HepG2 (cell line): ENCODE results near the gene PRKG1. TPM values are rescaled to one million over a fixed set of nuclear protein-coding genes. Genes with fewer than 3 reads are reported as not detected.

ENCODE experiments used
- ATAC-seq: fragments of 200-7000 bp; cut with Tn5 transposase; 3 replicates; pipeline ENCODE4 v1.9.1; 2020; ENCODE audit warnings: mild to moderate bottlenecking, moderate library complexity
- BruUV-seq: library from RNA; stranded (reverse); fragments of 400-500 nt; replicated peaks from 2 replicates; lab custom pipeline; 2021; lab: Mats Ljungman, UMichigan
- CTCF ChIA-PET: fragments of 300-600 bp; formaldehyde crosslinking; extraction: SDS; loops from one replicate; lab custom pipeline; 2021; ENCODE audit warnings: low total read pairs, inconsistent platforms, low intra/inter-chr PET ratio; lab: Yijun Ruan, JAX
- POLR2A ChIA-PET: fragments of 350-600 bp; sonication (Branson Sonifier 250); formaldehyde crosslinking; loops from one replicate; lab custom pipeline; 2020; ENCODE audit warnings: antibody characterized with exemption, inconsistent platforms; lab: Yijun Ruan, JAX
- DNase-seq: peaks from one replicate; pipeline ENCODE4 v3.0.0-alpha.2; 2015; ENCODE audit warnings: low spot score
- FAIRE-seq: peaks from 3 replicates; lab custom pipeline; 2011; peaks lifted over from hg19 to GRCh38; lab: Jason Lieb, UNC
- H2AFZ ChIP-seq: one replicate; pipeline ENCODE4 v1.6.1; 2011; ENCODE audit warnings: low read length, inconsistent platforms
- H3K27ac ChIP-seq: fragments of 300-600 bp; 3 replicates; pipeline ENCODE4 v1.8.0; 2011; ENCODE audit warnings: mixed run types, mild to moderate bottlenecking, mixed read lengths, low read length, inconsistent platforms; ENCODE audit not compliant: insufficient read depth; ENCODE audit errors: extremely low read length
- H3K27me3 ChIP-seq, 2 experiments: fragments of 200-600 bp in 1 of 2; 2 replicates in 1 of 2; 3 replicates in 1 of 2; pipeline versions ENCODE4 v1.6.0 to v1.8.0; 2011; ENCODE audit warnings: low read length in 2 of 2, mild to moderate bottlenecking in 2 of 2, moderate library complexity in 2 of 2, inconsistent platforms in 1 of 2; ENCODE audit not compliant: insufficient read depth in 2 of 2, control insufficient read depth in 1 of 2
- H3K36me3 ChIP-seq, 2 experiments: fragments of 200-600 bp in 1 of 2; replicated peaks in 1 of 2; 2 replicates in 1 of 2; 3 replicates in 1 of 2; pipeline versions ENCODE4 v1.5.1 to v1.8.0; 2011; ENCODE audit warnings: low read length in 2 of 2, inconsistent platforms in 1 of 2; ENCODE audit not compliant: insufficient read depth in 2 of 2, control insufficient read depth in 1 of 2
- H3K4me1 ChIP-seq: 2 replicates; pipeline ENCODE4 v1.5.1; 2012; ENCODE audit warnings: low read length, inconsistent platforms; ENCODE audit not compliant: insufficient read depth
- H3K4me2 ChIP-seq: 2 replicates; pipeline ENCODE4 v1.6.0; 2011; ENCODE audit warnings: low read depth, low read length, inconsistent platforms
- H3K4me3 ChIP-seq, 3 experiments: fragments of 200-600 bp in 1 of 3; sonication (generic), shearing (Covaris generic) in 1 of 3; replicated peaks in 1 of 3; 2 replicates each; pipeline ENCODE4 v1.5.1; 2011 to 2016; ENCODE audit warnings: low read length in 3 of 3, inconsistent platforms in 2 of 3, low read depth in 2 of 3, mild to moderate bottlenecking in 2 of 3, control low read depth in 1 of 3, mixed read lengths in 1 of 3; ENCODE audit not compliant: insufficient read depth in 1 of 3
- H3K79me2 ChIP-seq: one replicate; pipeline ENCODE4 v1.6.1; 2011; ENCODE audit warnings: low read length, inconsistent platforms; ENCODE audit not compliant: insufficient read depth
- H3K9ac ChIP-seq: 2 replicates; pipeline ENCODE4 v1.6.0; 2011; ENCODE audit warnings: mild to moderate bottlenecking, low read depth, low read length, inconsistent platforms; ENCODE audit not compliant: insufficient read depth
- H3K9me3 ChIP-seq: 2 replicates; pipeline ENCODE4 v1.5.1; 2012; ENCODE audit warnings: mild to moderate bottlenecking, low read length
- H4K20me1 ChIP-seq: 2 replicates; pipeline ENCODE4 v1.6.0; 2011; ENCODE audit warnings: inconsistent platforms, mild to moderate bottlenecking, low read length, moderate library complexity; ENCODE audit not compliant: insufficient read depth
- FOSL1 ChIP-seq: sonication (generic); formaldehyde crosslinking; IDR thresholded peaks from 2 replicates; pipeline ENCODE4 v1.9.0; 2021; ENCODE audit warnings: missing genetic modification reagents, borderline replicate concordance
- HNRNPH1 ChIP-seq: fragments of 200-400 bp; formaldehyde crosslinking; optimal IDR thresholded peaks from 2 replicates; pipeline ENCODE3; 2017; ENCODE audit warnings: mild to moderate bottlenecking, low read depth, low read length
- KDM1A ChIP-seq: IDR thresholded peaks from 2 replicates; pipeline ENCODE4 v1.6.1; 2016; ENCODE audit warnings: missing compliant biosample characterization
- ZNF550 ChIP-seq: sonication (generic); formaldehyde crosslinking; IDR thresholded peaks from 2 replicates; pipeline ENCODE4 v1.4.0; 2020; ENCODE audit warnings: mild to moderate bottlenecking, missing genetic modification reagents, borderline replicate concordance
- ZNF580 ChIP-seq: IDR thresholded peaks from 2 replicates; pipeline ENCODE4 v1.6.1; 2016; ENCODE audit warnings: low read depth, borderline replicate concordance
- ZNF616 ChIP-seq: sonication (generic); formaldehyde crosslinking; IDR thresholded peaks from 2 replicates; pipeline ENCODE4 v1.5.0; 2020; ENCODE audit warnings: low read depth, mild to moderate bottlenecking, missing genetic modification reagents
- ZNF746 ChIP-seq: sonication (generic); formaldehyde crosslinking; IDR thresholded peaks from 2 replicates; pipeline ENCODE4 v1.8.0; 2022; ENCODE audit warnings: mild to moderate bottlenecking, missing genetic modification reagents
- ZNF773 ChIP-seq: sonication (generic); formaldehyde crosslinking; IDR thresholded peaks from 2 replicates; pipeline ENCODE4 v1.4.0; 2020; ENCODE audit warnings: missing genetic modification reagents, borderline replicate concordance
- WGBS: methylation state at CpG from one replicate; pipeline ENCODE4 v1.1.6; 2017; ENCODE audit warnings: low lambda C conversion rate; 5-methylcytosine and 5-hydroxymethylcytosine counted together
- in situ Hi-C: cut with HindIII; loops from 2 replicates; pipeline ENCODE4 v1.10.0; 2017; ENCODE audit warnings: low pct_unique_long_range_greater_than_20kb; ENCODE audit not compliant: extremely low pct_ligation_motif_present
- intact Hi-C: fragments of 100-400 bp; cut with micrococcal nuclease; formaldehyde crosslinking; loops from one replicate; pipeline ENCODE4 v1.10.0; 2022; ENCODE audit not compliant: unreplicated experiment
- polyA plus RNA-seq, 8 experiments: library from polyadenylated mRNA; depleted of rRNA in 3 of 8; stranded (reverse) in 7 of 8; unstranded in 1 of 8; fragments of >200 nt; fragmentation: Illumina TruSeq in 4 of 8; extraction: Trizol in 4 of 8; gene quantifications; 2 replicates each; pipeline versions ENCODE4 v1.2.1 to v1.2.3, GENCODE V29; 2011 to 2016; ENCODE audit warnings: low read depth in 4 of 8, missing spikeins in 1 of 8, mixed read lengths in 1 of 8; ENCODE audit not compliant: insufficient read depth in 1 of 8
- total RNA-seq, 5 experiments: library from RNA; depleted of rRNA; stranded (reverse); fragments of >200 nt; fragmentation: Illumina TruSeq; extraction: Trizol; gene quantifications; 2 replicates each; pipeline ENCODE4 v1.2.3, GENCODE V29; 2016; ENCODE audit warnings: low read depth in 1 of 5
- TF ChIP-seq, protein P1 (sequence below): sonication (generic); formaldehyde crosslinking; IDR thresholded peaks from 2 replicates; pipeline ENCODE4 v1.4.0; 2020; ENCODE audit warnings: missing genetic modification reagents
- TF ChIP-seq, protein P2 (sequence below), 2 experiments: sonication (generic) in 1 of 2; formaldehyde crosslinking in 1 of 2; IDR thresholded peaks; 2 replicates each; pipeline versions ENCODE4 v1.4.0 to v1.6.1; 2016 to 2020; ENCODE audit warnings: borderline replicate concordance in 1 of 2, low read depth in 1 of 2, mild to moderate bottlenecking in 1 of 2, missing genetic modification reagents in 1 of 2

The PRKG1 gene
- total and polyA plus RNA-seq, 2 of the 13 experiments (the other 11 are each of a cell fraction or from before 2014, with no cell fraction given): 0.01 TPM; not detected in 1

- Histone ChIP-seq H4K20me1 (no peaks in the 10 kb centered on the region), H3K4me2 (no peak overlapping the region), H3K79me2 (no peaks in the 10 kb centered on the region), H3K4me3 (no peak overlapping the region), H3K36me3 (no peaks in the 10 kb centered on the region), H3K27ac (no peak overlapping the region), H3K4me1 (no peaks in the 10 kb centered on the region), H3K27me3 (no peaks in the 10 kb centered on the region; a peak in 1 of 5 replicates), H2AFZ (no peak overlapping the region), H3K9ac (no peak overlapping the region), H3K9me3 (no peaks in the 10 kb centered on the region)
- WGBS: 27% methylated on average over 7 of the region's 7 CpGs
- no TSS peak for BruUV-seq
- ATAC-seq (no peak), DNase-seq (no peak), FAIRE-seq (no peak)
- in situ Hi-C loops: no loop called here
- TF ChIP-seq ZNF616 (no peak), FOSL1 (CRISPR knock-in tag) (no peak), HNRNPH1 (no peak), ZNF746 (no peak), KDM1A (CRISPR knock-in tag) (no peak), ZNF550 (CRISPR knock-in tag) (no peak), ZNF580 (CRISPR knock-in tag) (no peak), ZNF773 (no peak)
- TF ChIP-seq, protein P1, sequence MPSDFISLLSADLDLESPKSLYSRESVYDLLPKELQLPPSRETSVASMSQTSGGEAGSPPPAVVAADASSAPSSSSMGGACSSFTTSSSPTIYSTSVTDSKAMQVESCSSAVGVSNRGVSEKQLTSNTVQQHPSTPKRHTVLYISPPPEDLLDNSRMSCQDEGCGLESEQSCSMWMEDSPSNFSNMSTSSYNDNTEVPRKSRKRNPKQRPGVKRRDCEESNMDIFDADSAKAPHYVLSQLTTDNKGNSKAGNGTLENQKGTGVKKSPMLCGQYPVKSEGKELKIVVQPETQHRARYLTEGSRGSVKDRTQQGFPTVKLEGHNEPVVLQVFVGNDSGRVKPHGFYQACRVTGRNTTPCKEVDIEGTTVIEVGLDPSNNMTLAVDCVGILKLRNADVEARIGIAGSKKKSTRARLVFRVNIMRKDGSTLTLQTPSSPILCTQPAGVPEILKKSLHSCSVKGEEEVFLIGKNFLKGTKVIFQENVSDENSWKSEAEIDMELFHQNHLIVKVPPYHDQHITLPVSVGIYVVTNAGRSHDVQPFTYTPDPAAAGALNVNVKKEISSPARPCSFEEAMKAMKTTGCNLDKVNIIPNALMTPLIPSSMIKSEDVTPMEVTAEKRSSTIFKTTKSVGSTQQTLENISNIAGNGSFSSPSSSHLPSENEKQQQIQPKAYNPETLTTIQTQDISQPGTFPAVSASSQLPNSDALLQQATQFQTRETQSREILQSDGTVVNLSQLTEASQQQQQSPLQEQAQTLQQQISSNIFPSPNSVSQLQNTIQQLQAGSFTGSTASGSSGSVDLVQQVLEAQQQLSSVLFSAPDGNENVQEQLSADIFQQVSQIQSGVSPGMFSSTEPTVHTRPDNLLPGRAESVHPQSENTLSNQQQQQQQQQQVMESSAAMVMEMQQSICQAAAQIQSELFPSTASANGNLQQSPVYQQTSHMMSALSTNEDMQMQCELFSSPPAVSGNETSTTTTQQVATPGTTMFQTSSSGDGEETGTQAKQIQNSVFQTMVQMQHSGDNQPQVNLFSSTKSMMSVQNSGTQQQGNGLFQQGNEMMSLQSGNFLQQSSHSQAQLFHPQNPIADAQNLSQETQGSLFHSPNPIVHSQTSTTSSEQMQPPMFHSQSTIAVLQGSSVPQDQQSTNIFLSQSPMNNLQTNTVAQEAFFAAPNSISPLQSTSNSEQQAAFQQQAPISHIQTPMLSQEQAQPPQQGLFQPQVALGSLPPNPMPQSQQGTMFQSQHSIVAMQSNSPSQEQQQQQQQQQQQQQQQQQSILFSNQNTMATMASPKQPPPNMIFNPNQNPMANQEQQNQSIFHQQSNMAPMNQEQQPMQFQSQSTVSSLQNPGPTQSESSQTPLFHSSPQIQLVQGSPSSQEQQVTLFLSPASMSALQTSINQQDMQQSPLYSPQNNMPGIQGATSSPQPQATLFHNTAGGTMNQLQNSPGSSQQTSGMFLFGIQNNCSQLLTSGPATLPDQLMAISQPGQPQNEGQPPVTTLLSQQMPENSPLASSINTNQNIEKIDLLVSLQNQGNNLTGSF (CRISPR knock-in tag): no peak
- TF ChIP-seq, protein P2, sequence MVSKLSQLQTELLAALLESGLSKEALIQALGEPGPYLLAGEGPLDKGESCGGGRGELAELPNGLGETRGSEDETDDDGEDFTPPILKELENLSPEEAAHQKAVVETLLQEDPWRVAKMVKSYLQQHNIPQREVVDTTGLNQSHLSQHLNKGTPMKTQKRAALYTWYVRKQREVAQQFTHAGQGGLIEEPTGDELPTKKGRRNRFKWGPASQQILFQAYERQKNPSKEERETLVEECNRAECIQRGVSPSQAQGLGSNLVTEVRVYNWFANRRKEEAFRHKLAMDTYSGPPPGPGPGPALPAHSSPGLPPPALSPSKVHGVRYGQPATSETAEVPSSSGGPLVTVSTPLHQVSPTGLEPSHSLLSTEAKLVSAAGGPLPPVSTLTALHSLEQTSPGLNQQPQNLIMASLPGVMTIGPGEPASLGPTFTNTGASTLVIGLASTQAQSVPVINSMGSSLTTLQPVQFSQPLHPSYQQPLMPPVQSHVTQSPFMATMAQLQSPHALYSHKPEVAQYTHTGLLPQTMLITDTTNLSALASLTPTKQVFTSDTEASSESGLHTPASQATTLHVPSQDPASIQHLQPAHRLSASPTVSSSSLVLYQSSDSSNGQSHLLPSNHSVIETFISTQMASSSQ (IDR thresholded peaks at IDR 0.05; ENCODE audit: low read depth): no peak
- TF ChIP-seq, protein P2 (CRISPR knock-in tag; IDR thresholded peaks at IDR 0.05; ENCODE audit: borderline replicate concordance): no peak
- ChIA-PET CTCF (no interaction called here), POLR2A (no interaction called here)
- intact Hi-C loops: no loop called here
Observed at GRCh38 chr10:51630640-51631005, 556.3 kb downstream of the PRKG1 start.
